Endometrial microvascular endothelial cells (primary cell): ENCODE data around the gene SARS2. TPM values are rescaled to one million over a fixed set of nuclear protein-coding genes. Genes with fewer than 3 reads are reported as not detected.

ENCODE experiments used
- in situ Hi-C: cut with HindIII; loops from 2 replicates; pipeline ENCODE4 v1.10.0; 2017; ENCODE audit warnings: low sequenced_read_pairs, low pct_unique_long_range_greater_than_20kb; ENCODE audit errors: inconsistent ontology term
- total RNA-seq: library from RNA; depleted of rRNA; stranded (reverse); fragments of >200 nt; gene quantifications from one replicate; pipeline ENCODE4 v1.2.3, GENCODE V29; 2015; ENCODE audit errors: inconsistent ontology term

The SARS2 gene
- total RNA-seq, 1 donor from 2014 or later, result 32.5 TPM

DNA sequence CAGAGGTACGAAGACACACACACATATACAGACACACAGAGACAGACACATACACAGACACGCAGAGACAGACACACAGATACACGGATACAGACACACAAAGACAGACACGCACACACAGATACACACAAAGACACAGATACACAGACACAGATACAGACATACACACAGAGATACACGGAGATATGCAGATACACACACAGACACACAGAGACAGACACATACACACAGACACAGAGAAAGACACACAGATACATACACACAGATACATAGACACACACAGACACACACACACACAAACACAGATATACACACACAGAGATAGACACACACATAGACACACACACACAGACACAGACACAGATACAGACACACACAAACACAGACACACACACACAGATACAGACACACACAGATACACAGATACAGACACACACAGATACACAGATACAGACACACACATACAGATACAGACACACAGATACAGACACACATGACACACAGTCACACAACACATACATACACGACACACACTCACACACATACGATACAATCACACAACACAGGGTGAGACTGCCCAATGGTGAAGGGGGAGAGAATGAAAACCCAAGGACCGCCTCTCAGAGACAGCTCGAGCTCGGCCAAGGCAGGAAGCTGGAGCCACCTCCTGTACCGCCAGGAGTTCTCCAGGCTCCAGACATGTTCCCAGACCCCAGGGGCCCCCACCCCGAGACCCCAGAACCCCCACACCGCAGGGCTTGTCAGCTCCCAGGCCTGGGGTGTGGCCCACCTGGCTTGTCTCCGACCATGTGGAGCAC lies 9.8 kb downstream of the SARS2 start:
- in situ Hi-C loops, result no loop called here

DNA sequence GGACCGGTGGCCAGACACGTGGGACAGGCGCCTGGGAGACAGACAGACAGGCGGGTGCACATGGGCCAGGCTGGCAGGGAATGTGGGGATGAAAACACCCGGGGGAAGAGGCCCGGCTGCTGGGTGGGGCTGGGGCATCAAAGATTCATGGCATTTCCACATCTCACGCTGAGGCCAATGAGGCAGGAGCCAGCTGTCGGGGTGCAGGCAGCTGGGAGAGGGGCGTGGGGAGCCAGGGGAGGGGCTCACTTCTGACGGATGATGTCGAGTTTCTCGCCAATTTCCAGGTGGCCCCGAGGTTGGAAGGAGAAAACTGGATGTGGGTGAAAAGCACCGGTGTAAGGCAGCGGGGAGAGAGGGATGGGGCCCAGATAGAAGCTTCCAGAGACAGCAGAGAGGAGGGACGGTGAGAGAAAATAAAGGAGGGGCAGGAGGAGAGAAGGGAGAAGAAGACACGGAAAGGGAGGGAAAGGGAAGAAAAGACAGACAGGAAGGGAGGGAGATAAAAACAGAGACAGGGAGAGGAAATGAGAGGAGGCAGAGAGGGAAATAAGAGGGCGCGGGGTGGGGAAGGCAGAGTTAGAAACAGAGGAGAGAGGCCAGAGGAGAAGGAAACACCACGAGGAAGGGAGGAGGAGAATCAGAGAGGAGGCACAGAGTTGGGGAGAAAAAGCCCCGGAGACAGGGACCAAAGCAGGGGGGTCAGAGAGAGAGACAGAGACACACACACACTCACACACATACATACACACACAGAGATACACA lies 10.5 kb downstream of the SARS2 start:
- in situ Hi-C loops, result no loop called here

DNA sequence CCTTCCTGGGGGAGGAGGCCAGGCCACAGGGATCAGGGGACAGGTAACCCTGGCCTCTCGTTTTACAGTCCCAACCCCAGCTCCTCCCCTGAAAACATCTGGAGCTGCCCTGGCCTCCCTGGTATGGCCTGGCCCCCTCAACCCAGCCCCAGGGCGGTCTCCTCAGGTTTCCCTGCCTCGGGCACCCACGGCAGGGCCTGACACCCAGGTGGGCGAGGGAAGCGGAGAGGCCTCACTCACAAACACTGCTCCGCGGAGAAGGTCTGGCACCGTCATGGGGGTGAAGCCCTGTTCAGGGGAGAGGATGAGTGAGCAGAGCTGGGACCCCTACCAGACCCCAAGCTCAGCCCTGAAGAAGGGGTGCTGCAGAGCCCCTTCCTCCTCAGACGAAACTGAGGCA lies 12.0 kb downstream of the SARS2 start:
- in situ Hi-C loops, result no loop called here

DNA sequence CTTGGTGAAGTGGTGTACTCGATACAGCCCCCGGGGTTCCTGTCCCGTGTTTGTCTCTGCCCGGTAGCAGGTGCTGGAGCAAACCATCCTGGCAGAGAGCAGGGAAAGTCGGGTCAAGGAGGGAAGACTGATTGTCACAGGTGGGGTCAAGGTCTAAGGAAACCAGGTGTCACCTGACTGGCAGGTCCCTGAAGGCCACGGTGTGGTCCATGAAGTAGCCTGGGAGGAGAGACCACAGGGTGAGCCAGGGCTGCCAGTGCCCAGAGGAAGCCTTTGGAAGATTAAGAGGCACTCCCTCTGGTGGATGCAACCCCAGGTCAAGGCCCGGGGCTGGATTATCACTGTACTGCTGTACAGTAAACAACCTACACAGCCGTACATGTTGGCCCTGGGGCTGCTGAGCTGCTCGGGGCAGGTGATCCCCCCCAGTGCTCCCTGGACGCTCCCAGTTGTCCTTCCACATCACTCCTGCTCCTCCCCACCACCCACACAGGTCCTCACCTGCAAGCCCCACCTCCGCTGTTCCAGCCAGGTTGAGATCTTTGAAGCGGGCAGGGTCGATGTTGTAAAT lies 12.6 kb downstream of the SARS2 start:
- in situ Hi-C loops, result no loop called here

DNA sequence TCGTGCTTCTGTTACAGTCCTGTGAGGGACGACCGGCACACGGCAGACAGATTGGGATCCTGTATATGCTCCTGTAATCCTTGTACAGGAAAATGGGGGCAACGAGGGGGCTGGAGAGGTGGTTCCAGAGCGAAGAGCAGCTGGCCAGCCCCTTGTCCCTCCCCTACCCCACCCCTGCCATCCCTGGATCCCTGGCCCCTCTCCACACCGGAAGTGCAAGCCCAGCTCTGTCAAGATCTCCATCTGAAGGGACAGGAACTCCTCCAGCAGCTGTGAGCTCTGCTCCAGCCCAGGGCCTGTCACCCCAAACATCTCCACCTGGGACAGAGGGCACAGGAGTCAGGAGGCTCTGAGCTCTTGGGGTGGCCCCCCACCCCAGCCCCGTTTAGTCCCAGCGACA lies 13.0 kb downstream of the SARS2 start:
- in situ Hi-C loops, result no loop called here

DNA sequence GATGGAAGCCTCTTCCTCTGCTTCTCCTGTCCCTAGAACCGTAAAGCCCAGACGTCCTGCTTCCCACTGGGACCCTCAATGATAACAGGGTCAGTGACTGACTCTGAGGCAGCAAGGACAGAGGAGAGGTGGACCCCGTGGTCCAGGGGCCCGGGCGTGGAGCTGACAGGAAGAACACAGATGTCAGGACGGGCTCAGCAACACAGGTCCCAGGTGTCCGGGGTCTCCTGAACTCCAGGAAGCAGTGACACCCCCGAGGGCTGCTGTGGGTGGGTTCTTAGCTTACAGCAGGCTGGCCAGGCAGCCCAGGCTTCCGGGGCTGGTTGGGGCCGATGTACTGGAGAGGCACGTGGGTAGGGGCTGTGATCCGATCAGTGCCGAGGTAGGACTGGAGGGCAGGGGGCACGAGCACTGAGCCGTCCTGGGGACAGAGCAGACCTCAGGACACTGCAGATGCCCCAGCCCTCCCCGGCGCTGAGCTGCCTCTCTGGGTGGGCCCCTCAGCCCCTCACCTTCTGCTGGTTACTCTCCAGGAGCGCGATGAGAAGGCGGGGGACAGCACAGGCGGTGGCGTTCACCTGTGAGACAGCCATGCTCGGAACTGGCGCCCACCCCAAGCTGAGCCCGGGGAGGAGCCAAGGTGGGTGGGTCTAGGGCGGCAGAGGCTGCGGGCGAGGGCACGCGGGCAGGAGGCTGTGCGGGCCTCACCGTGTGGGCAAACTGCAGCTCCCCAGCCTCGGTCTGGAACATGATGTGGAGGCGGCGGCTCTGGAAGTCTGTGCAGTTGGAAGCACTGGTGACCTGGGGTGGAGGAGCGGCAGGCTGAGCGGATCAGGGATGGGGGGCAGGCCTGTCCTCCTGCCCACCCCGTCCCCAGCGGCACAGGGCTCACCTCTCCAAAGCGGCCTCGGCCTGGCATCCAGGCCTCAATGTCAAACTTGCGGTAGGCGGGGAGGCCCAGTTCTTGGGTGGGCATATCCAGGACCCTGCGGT lies 14.9 kb downstream of the SARS2 start:
- in situ Hi-C loops, result no loop called here

DNA sequence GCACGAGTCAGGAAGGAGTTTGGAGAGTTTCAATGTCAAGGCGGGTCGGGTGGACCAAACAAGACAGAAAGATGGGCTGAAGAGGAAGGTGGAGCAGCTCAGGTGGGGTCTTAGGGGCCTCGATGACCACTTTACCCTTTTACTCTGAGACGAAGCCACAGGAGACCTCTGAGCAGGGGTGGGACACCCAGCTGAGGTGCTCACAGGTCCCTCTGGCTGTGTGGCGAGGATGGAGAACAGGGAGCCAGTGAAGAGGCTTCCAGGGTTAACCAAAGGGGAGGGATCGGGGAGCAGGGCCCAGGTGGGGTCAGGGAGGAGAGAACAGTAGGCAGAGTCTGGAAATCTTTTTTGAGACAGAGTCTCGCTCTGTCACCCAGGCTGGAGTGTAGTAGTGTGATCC lies 16.6 kb downstream of the SARS2 start:
- in situ Hi-C loops, result no loop called here

DNA sequence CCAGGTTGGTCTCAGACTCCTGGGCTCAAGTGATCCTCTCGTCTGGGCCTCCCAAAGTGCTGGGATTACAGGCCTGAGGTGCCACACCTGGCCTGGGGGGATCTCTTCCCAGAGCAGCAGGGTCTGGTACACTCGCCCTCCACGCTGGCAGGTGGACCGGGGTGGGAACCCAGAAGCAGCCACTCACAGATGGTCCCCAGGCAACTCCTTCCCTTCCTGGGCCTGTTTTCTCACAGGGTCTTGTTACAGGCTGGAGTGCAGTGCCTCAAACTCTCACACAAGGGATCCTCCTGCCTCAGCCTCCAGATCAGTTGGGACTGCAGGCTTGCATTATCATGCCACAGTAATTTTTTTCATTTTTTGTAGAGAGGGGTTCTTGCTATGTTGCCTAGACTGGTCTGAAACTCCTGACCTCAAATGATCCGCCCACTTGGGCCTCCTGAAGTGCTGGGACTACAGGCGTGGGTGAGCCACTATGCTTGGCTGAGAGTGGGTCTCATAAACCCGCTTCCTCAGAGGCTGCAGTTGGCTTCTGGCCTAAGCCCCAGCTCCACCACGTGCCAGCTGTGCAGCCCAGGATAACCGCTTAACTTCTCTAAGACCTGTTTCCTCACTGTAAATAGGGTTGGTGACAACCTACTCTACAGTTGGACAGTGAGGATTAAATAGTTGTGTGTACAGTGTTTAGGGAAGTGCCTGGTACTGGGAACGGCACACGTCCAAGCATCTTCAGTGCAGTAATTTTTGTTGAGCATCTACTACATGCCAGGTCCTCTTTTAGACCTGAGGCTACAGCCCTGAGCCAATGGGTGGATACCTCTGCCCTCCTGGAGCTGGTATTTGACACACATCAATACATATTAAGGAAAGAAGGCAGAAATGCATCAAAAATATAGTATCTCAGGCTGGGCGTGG lies 17.7 kb downstream of the SARS2 start:
- in situ Hi-C loops, result no loop called here

DNA sequence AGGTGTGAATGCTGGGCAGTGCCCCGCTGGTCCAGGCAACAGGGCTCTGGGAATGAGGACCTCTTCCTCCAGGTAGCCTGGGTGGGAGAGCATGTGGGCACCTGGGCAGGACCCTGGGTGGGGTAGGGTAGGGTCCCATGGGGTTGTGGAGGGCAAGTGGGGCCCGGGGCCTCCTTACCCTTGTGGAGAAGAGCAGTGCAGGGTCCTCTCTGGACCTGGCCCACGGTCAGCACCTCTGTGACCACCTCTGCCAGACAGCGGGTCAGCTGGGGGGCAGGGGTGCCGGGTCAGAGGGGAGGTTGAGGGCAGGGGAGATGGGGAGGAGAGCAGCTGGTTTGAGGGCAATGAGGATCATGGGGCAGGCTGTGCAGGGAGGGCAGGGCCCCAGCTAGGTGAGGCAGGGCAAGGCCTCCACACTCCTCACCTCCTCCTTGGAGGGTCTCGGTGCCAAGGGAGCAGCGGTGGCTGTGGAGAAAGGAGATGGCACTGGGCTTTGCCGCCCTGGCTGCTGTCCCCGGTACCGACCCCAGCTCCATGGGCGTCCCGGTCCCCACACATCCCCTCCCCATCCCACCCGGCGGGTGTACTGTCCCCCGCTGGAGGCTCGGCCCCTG lies 19.1 kb downstream of the SARS2 start:
- in situ Hi-C loops, result no loop called here

DNA sequence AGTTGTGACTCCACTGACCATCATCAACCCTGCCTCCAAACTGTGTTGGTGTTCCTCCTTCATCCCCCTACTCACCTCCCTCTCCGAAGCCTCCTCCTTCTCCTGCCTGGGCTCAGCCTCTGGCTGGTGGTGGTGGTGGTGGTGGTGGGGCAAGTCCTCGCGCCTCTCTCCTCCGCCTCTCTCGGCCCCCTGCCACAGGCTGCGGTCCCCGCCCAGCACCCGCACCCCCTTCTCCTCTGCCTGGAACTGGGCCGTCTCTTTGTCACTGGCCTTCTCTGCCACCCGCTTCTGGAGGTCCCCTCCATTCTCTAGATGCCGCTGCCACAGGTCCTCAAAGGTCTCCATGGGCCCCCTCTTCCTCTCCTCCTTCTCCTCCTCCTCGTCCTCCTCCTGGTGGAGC lies 20.1 kb downstream of the SARS2 start:
- in situ Hi-C loops, result no loop called here

DNA sequence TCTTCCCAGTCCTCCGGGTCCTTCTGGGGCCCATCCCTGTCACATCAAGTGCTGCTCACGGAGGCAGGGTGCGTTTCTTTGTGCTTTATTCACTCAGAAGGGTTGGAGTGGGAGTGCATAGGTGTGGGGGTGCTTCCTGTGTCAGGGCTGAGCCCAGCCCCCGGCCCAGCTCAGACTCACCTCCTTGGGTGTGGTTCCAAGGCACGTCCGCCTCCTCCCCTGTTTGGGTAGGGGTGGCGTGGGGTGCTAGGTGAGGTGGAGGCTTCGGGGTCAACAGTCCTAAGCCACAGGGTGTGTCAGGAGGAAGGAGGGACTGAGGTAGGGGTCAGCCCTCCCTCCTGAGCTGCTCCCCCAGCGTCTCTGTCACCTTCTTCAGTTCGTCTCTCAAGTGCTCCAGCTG lies 21.7 kb downstream of the SARS2 start:
- in situ Hi-C loops, result no loop called here

DNA sequence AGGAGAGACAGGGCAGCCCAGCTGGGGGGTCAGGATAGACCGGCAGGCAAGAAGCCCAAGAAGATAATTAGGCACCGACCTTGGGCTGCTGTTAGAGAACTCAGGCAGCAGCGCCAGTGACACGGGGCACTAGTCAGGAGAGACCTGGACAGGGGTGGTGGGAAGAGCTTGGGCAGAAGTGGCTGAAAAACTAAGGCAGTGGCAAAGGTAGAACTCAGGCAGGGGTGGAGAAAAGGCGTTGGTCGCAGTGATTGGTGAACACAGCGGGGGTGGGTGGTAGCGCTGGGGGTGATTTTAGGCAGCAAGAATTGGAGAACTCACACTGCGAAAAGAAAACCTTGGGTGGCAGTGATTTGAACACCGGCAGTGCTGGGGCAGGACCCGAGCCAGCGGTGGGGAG lies 22.9 kb downstream of the SARS2 start:
- in situ Hi-C loops, result no loop called here

DNA sequence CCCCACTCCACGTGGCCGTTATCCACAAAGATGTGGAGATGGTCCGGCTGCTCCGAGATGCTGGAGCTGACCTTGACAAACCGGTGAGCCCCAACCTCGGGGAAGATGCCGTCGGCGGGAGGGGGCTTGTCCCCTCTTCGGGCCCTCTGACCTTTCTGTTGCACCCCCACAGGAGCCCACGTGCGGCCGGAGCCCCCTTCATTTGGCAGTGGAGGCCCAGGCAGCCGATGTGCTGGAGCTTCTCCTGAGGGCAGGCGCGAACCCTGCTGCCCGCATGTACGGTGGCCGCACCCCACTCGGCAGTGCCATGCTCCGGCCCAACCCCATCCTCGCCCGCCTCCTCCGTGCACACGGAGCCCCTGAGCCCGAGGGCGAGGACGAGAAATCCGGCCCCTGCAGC lies 23.3 kb downstream of the SARS2 start:
- in situ Hi-C loops, result no loop called here

DNA sequence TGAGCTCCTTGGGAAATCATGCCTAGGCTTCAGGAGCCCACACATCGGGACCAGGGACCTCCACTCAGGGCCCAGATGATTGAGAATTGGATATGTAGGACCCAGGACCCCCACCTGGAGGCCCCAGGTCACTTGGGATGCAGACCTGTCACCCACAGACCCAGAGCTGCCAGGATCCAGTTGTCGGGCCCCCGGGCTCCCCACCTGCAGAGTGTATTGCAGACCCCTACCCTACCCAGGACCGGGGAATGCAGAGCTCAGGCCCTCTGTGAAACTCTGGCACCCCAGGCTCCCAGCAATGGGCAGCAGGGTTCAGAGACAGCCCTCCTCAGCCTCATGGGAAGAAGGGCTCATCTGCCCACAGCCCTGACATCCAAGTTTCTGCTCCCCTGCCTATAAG lies 24.9 kb downstream of the SARS2 start:
- in situ Hi-C loops, result no loop called here

DNA sequence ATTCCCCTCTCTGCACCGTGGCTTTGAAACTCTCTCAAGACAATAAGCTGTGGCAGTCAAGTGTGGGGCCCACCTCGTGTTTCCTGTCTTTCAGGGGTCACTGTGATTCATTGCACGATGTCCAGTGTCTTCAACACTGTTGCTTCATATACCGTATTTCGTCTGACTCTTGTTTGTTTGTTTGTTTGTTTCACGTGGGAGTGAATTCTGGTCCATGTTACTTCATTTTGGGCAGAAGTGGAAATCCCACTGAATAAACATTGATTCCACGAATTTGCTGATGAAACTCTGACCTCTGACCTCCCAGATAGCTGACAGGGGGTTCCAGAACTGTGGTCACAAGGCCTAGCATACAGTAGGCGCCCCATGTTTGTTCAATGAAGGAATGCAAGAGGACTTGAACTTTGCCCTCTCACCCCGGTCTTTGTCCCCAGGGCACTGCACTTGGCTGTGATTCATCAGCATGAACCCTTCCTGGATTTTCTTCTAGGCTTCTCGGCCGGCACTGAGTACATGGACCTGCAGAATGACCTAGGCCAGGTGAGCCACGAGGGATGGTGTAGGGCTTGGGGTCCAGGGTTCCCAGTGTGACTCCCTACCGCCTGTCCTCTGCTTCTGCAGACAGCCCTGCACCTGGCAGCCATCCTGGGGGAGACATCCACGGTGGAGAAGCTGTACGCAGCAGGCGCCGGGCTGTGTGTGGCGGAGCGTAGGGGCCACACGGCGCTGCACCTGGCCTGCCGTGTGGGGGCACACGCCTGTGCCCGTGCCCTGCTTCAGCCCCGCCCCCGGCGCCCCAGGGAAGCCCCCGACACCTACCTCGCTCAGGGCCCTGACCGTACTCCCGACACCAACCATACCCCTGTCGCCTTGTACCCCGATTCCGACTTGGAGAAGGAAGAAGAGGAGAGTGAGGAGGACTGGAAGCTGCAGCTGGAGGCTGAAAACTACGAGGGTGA lies 25.7 kb downstream of the SARS2 start:
- in situ Hi-C loops, result no loop called here

DNA sequence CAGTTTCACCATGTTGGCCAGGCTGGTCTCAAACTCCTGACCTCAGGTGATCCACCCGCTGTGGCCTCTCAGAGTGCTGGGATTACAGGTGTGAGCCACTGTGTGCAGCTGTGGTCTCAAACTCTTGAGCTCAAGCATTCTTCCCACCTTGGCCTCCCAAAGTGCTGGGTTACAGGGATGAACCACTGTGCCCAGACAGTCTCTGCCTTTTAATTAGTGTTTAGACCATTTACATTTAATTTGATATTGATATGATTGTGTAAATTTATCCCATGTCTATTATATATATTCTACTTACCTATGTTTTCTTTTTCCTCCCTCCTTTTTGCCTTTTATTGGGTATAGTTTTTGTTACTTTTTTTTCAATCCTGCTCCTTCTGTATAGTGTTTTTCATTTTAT lies 28.9 kb downstream of the SARS2 start:
- in situ Hi-C loops, result no loop called here
